Endometrium (tissue), 2 donors: Measurements from ENCODE around the gene PRAMEF20.
"Not testable (repeated sequence)": the region's sequence is repeated elsewhere in the genome, so short reads cannot be mapped to it uniquely, and the experiment has no call there.

Source experiments
- FAIRE-seq: peaks from 2 replicates; lab custom pipeline; 2012; peaks lifted over from hg19 to GRCh38; lab: Jason Lieb, UNC
- donor health status: control.
- donor health status: control.

Gene PRAMEF20

GRCh38 chr1:13410150-13410549 lies at the start of gene PRAMEF20:
TSS of gene PRAMEF20 (plus strand) at chr1:13410450. CDS start at chr1:13416355, 5,905 bp downstream.
- not testable (repeated sequence) for FAIRE-seq

- FAIRE-seq, result not testable (repeated sequence)
These were observed 47.9 kb upstream of the PRAMEF20 start for GRCh38 chr1:13362364-13362763.

GRCh38 chr1:13364928-13365327 lies 45.3 kb upstream of the PRAMEF20 start:
- not testable (repeated sequence) for FAIRE-seq

- not testable (repeated sequence) for FAIRE-seq
These were observed 43.7 kb upstream of the PRAMEF20 start for GRCh38 chr1:13366536-13366935.

GRCh38 chr1:13368544-13368943 lies 41.7 kb upstream of the PRAMEF20 start:
- FAIRE-seq, result not testable (repeated sequence)

GRCh38 chr1:13378983-13379382 lies 31.3 kb upstream of the PRAMEF20 start:
- not testable (repeated sequence) for FAIRE-seq

- FAIRE-seq, result not testable (repeated sequence)
These were observed 29.9 kb upstream of the PRAMEF20 start for GRCh38 chr1:13380380-13380779.

GRCh38 chr1:13389332-13389731 lies 20.9 kb upstream of the PRAMEF20 start, which contains the start of gene PRAMEF17:
TSS of gene PRAMEF17 (plus strand) at chr1:13389632. CDS start at chr1:13389658, 26 bp downstream.
- not testable (repeated sequence) for FAIRE-seq

GRCh38 chr1:13393004-13393403 lies 17.2 kb upstream of the PRAMEF20 start:
- FAIRE-seq, result not testable (repeated sequence)

GRCh38 chr1:13394761-13395160 lies 15.5 kb upstream of the PRAMEF20 start:
- not testable (repeated sequence) for FAIRE-seq

GRCh38 chr1:13395311-13395710 lies 14.9 kb upstream of the PRAMEF20 start:
- FAIRE-seq, result not testable (repeated sequence)

- FAIRE-seq, result no peak
These were observed 2.4 kb upstream of the PRAMEF20 start for GRCh38 chr1:13407811-13408210.

GRCh38 chr1:13430495-13430894 lies 20.2 kb downstream of the PRAMEF20 start:
- FAIRE-seq, result no peak

GRCh38 chr1:13432251-13432650 lies 22.0 kb downstream of the PRAMEF20 start:
- no peak for FAIRE-seq

GRCh38 chr1:13433694-13434358 lies 23.6 kb downstream of the PRAMEF20 start:
- not testable (repeated sequence) for FAIRE-seq

GRCh38 chr1:13435458-13435857 lies 25.2 kb downstream of the PRAMEF20 start:
- FAIRE-seq, result no peak

- not testable (repeated sequence) for FAIRE-seq
These were observed 29.0 kb downstream of the PRAMEF20 start for GRCh38 chr1:13439104-13439783.

- FAIRE-seq, result no peak
These were observed 33.2 kb downstream of the PRAMEF20 start for GRCh38 chr1:13443335-13443979.

GRCh38 chr1:13450204-13450603 lies 40.0 kb downstream of the PRAMEF20 start:
- no peak for FAIRE-seq

GRCh38 chr1:13451399-13451965 lies 41.2 kb downstream of the PRAMEF20 start:
- FAIRE-seq, result no peak

- no peak for FAIRE-seq
These were observed 46.8 kb downstream of the PRAMEF20 start for GRCh38 chr1:13456904-13457532.

GRCh38 chr1:13461977-13462376 lies 51.7 kb downstream of the PRAMEF20 start:
- FAIRE-seq, result no peak
